ENCODE results near the gene KCNH1.

The KCNH1 gene

DNA sequence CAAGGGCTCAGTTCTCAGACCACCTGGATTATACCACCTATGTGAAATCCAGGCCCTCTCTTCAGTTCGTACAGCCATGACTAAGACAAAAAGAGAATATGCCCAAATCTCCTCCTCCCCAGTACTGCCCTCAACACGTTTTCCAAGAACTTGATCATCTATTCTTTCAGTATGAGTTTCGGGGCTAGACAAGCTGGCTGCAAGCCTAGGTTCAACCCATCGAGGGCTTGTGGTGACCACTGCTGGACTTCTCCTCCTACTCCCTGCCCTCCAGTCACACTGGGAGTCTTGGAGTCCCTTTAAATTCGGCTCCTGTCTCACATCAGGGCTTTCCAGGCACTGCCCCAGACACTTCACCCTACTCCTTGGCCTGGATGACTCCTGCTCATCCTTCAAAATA is 352.3 kb downstream of the KCNH1 start:
- TF ChIP-seq, protein P1, sequence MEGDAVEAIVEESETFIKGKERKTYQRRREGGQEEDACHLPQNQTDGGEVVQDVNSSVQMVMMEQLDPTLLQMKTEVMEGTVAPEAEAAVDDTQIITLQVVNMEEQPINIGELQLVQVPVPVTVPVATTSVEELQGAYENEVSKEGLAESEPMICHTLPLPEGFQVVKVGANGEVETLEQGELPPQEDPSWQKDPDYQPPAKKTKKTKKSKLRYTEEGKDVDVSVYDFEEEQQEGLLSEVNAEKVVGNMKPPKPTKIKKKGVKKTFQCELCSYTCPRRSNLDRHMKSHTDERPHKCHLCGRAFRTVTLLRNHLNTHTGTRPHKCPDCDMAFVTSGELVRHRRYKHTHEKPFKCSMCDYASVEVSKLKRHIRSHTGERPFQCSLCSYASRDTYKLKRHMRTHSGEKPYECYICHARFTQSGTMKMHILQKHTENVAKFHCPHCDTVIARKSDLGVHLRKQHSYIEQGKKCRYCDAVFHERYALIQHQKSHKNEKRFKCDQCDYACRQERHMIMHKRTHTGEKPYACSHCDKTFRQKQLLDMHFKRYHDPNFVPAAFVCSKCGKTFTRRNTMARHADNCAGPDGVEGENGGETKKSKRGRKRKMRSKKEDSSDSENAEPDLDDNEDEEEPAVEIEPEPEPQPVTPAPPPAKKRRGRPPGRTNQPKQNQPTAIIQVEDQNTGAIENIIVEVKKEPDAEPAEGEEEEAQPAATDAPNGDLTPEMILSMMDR (conservative IDR thresholded peaks at IDR 0.05; ENCODE audit: low read depth, low read length): no peak
- H3K4me3 ChIP-seq (ENCODE audit: low read depth, low read length): no peak overlapping the region
- no peak for DNase-seq (ENCODE audit: low read depth)

DNA sequence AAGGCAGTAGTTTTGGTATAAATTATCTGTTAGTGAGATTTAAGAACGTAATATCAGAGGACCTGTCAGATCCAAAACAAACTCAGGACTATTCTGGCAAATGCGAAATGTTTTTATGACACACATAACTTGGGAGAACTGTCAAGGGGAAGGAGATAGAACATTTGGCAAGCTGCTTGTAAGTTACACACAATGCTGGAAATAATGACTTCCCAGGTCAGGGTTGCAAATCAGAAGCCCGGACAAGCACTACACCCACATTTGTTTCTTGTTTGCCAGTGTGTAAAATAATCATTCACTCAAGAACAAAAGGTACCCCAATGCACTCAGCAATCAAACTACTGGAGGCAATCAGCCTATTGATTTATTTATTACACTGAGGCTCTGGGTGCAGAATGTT is 354.7 kb downstream of the KCNH1 start:
- DNase-seq (ENCODE audit: low read depth): no peak
- H3K4me3 ChIP-seq (ENCODE audit: low read depth, low read length): no peak overlapping the region
- TF ChIP-seq, protein P1 (conservative IDR thresholded peaks at IDR 0.05; ENCODE audit: low read depth, low read length): no peak

DNA sequence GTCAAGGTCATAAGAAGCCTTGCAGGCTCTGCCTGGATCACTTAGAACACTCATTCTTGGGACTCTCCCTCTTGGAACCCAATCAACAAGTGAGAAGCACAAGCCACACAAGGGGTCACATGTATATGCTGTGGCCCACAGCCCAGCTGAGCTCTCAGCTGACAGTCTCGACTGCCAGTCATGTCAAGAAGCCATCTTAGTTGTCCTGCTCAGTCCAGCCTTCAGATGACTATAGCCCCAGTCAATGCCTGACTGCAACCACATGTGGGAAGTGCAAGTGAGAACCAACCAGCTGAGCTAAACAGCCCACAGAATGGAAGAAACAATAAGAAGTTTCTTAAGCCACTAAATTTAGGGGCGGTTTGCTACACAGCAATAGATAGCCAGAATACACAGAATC is 356.0 kb downstream of the KCNH1 start:
- no peak for DNase-seq (ENCODE audit: low read depth)
- TF ChIP-seq, protein P1 (conservative IDR thresholded peaks at IDR 0.05; ENCODE audit: low read depth, low read length): no peak
- no peak overlapping the region for H3K4me3 ChIP-seq (ENCODE audit: low read depth, low read length)

DNA sequence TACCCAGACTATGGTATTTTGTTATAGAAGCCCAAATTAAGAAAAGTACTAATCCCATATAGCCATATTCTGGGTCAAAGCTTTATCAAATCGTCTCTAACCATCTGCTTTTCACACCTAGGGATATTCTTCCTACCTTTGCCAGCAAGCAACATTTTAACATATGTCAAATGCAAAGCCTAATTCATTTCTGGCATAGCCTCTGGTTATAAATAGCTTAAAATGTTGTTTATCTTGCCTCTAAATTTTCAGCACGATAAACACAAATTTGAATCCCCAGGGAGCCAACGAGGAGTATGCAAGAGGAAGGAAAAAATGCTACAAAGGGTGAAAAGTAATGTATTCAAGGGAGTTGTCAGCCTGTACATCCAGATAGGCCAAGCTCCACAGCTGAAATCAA is 357.2 kb downstream of the KCNH1 start:
- TF ChIP-seq, protein P1 (conservative IDR thresholded peaks at IDR 0.05; ENCODE audit: low read depth, low read length): no peak
- H3K4me3 ChIP-seq (ENCODE audit: low read depth, low read length): no peak overlapping the region
- no peak for DNase-seq (ENCODE audit: low read depth)

DNA sequence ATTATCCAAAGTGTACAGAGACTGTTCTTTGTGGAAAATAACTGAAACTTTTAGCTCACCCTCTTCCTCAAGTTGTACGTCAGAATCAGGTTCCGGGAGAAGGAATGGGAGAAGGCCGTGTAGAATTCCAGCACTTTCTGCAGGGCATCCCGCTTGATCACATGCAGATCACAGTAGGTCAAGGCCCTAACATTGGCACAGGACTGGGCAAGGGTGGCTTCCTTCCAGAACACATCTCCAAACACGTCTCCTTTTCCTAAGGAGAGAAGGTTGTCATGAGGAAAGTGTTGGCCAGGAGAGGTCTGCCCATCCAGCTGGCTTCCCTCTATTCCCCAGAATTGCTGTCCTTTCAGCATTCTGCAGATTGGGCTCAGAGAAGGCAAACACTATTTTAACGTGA is 358.7 kb downstream of the KCNH1 start:
- TF ChIP-seq, protein P1 (conservative IDR thresholded peaks at IDR 0.05; ENCODE audit: low read depth, low read length): no peak
- no peak overlapping the region for H3K4me3 ChIP-seq (ENCODE audit: low read depth, low read length)
- no peak for DNase-seq (ENCODE audit: low read depth)

DNA sequence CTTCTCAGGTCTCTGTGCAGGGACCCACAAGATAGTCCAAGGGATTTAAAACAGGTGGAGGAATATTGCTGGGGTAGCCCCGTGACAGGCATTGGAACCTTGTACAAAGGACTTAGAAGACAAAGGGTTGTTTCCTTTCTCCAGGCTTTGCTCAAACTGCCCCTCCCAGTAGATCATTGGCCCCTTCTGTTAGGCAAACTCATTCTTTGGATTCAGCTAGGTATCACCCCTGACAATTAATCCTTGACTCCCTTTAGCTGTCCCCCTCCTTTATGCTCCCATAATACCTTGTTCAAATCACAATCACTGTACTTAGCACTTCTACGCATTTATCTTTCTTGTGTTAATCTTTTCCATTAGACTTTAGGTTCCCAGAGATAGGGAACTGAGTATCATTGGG is 360.5 kb downstream of the KCNH1 start:
- no peak for DNase-seq (ENCODE audit: low read depth)
- H3K4me3 ChIP-seq (ENCODE audit: low read depth, low read length): no peak overlapping the region
- TF ChIP-seq, protein P1 (conservative IDR thresholded peaks at IDR 0.05; ENCODE audit: low read depth, low read length): no peak

DNA sequence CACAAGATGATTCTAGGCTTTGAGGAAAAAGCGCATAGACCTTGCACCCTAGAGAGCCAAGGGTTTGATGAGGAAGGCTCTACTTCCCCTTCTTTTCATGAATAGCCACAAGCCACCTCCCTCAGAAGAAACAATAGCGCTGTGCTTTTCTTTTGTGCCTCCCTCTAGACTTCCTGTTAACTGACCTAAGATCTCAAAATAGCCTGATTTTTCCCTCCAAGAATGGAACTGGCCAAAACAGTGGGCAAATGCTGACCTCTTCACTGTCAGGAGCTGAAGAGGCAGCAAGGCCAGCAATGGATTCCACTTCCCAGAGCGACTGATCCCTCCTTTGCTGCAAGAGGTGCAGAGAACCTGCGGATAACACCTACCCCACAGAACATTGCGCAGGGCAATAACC is 362.8 kb downstream of the KCNH1 start:
- no peak for DNase-seq (ENCODE audit: low read depth)
- no peak overlapping the region for H3K4me3 ChIP-seq (ENCODE audit: low read depth, low read length)
- TF ChIP-seq, protein P1 (conservative IDR thresholded peaks at IDR 0.05; ENCODE audit: low read depth, low read length): no peak
